ENCODE data around the gene BOK.

GRCh38 chr2:241577413-241578122, 19.0 kb downstream of the BOK start:
- TF ChIP-seq POLR2A (IDR thresholded peaks at IDR 0.05): no peak
- no peak for TF ChIP-seq CTCF (IDR thresholded peaks at IDR 0.05)

Data from body of pancreas (tissue), 4 donors.